Prostate gland (tissue), 2 donors: Measurements from ENCODE around the gene TBC1D3B. TPM values are rescaled to one million over a fixed set of nuclear protein-coding genes. Genes with fewer than 3 reads are reported as not detected.

Source experiments
- DNase-seq: peaks from one replicate; pipeline ENCODE4 v3.0.0-alpha.2; 2019; ENCODE audit warnings: low spot score
- H3K27ac ChIP-seq, 2 donors: fragments of 200-600 bp; sonication (generic); 2 replicates each; pipeline ENCODE4 v1.5.1; 2017 to 2019
- H3K27me3 ChIP-seq: fragments of 200-600 bp; sonication (generic); replicated peaks from 2 replicates; pipeline ENCODE4 v1.5.1; 2019; ENCODE audit not compliant: insufficient read depth
- H3K36me3 ChIP-seq, 2 donors: fragments of 200-600 bp; sonication (generic); 1 replicate in 1 of 2; 2 replicates in 1 of 2; pipeline versions ENCODE4 v1.5.1 to v1.8.1; 2017 to 2019
- H3K4me1 ChIP-seq: fragments of 200-600 bp; sonication (generic); replicated peaks from 2 replicates; pipeline ENCODE4 v1.5.1; 2019
- H3K4me3 ChIP-seq, 2 donors: fragments of 200-600 bp; sonication (generic); 2 replicates each; pipeline ENCODE4 v1.5.1; 2017 to 2019
- H3K9me3 ChIP-seq: fragments of 200-600 bp; sonication (generic); 2 replicates; pipeline ENCODE4 v1.5.1; 2017
- CTCF ChIP-seq, 4 experiments: fragments of 200-600 bp in 2 of 4; fragments of 450-650 bp in 2 of 4; sonication (generic) in 2 of 4; IDR thresholded peaks; 1 replicate in 3 of 4; 2 replicates in 1 of 4; pipeline ENCODE4 v1.5.1; 2016 to 2019; ENCODE audit warnings: antibody characterized with exemption in 4 of 4, mild to moderate bottlenecking in 2 of 4, moderate library complexity in 2 of 4
- POLR2A ChIP-seq: fragments of 450-650 bp; IDR thresholded peaks from one replicate; pipeline ENCODE4 v1.6.1; 2016; ENCODE audit warnings: antibody characterized with exemption, mild to moderate bottlenecking
- POLR2AphosphoS5 ChIP-seq: sonication (generic); formaldehyde crosslinking; IDR thresholded peaks from one replicate; pipeline ENCODE4 v1.6.1; 2017; ENCODE audit warnings: antibody characterized with exemption
- WGBS: methylation state at CpG from one replicate; pipeline ENCODE4 v1.1.5; 2018; 5-methylcytosine and 5-hydroxymethylcytosine counted together
- intact Hi-C: fragments of 100-400 bp; cut with DNase I; formaldehyde crosslinking; loops from one replicate; pipeline ENCODE4 v1.14.2; 2022
- total RNA-seq, 2 donors: library from RNA; depleted of rRNA; stranded (reverse); fragments of >200 nt; gene quantifications; one replicate each; pipeline ENCODE4 v1.1.0, GENCODE V29; 2016

The TBC1D3B gene
- total RNA-seq, 2 donors from 2014 or later, result 0.96 to 3.9 TPM

- intact Hi-C loops, result loop anchor here (10.0 kb wide), 2 partner anchors 167 to 343 kb away; partner anchors contain the start of gene ZNHIT3
These were observed 34.2 kb downstream of the TBC1D3B start for GRCh38 chr17:36142235-36142634.

DNA sequence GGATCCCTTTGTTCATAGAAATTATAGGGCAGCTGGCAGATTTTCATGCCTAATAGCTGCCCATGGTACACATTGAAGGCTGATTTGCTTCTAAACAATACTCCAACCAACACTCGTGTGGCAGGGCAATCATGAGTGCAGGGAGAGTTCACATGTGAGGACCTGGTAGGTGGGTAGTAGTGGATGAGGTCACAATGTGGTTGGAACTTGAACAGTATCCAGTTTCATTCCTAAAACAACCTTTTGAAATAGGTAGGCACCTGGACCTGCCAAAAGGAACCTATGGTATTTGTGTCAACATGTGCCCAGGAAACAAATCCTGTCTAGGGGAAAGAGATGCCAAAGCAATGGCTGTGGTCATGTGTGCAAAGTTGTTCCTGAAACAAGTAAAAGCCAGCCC, 40.0 kb downstream of the TBC1D3B start:
- TF ChIP-seq CTCF (IDR thresholded peaks at IDR 0.05), result no peak
- TF ChIP-seq POLR2A, result no peak
- no peak for DNase-seq

More at GRCh38 chr17:36142235-36142634, 34.2 kb downstream of the TBC1D3B start:
- H3K27ac ChIP-seq, result no peak overlapping the region
- no peak overlapping the region for H3K4me3 ChIP-seq
- TF ChIP-seq POLR2A (no peak), CTCF (IDR thresholded peaks at IDR 0.05) (no peak), POLR2AphosphoS5 (no peak)
- no peaks in the 10 kb centered on the region for H3K27me3 ChIP-seq
- no peaks in the 10 kb centered on the region for H3K9me3 ChIP-seq
- no peaks in the 10 kb centered on the region for H3K36me3 ChIP-seq
- DNase-seq, result no peak
- no peaks in the 10 kb centered on the region for H3K4me1 ChIP-seq

GRCh38 chr17:36136036-36136435, 40.4 kb downstream of the TBC1D3B start:
- no peaks in the 10 kb centered on the region for H3K9me3 ChIP-seq
- WGBS, result 75% methylated on average over 1 of the region's 1 CpG
- DNase-seq, result no peak

More for the DNA sequence above, 40.0 kb downstream of the TBC1D3B start:
- Histone ChIP-seq H3K36me3 (no peaks in the 10 kb centered on the region), H3K4me3 (no peak overlapping the region), H3K4me1 (no peaks in the 10 kb centered on the region), H3K9me3 (no peaks in the 10 kb centered on the region), H3K27ac (no peak overlapping the region), H3K27me3 (no peaks in the 10 kb centered on the region)
- intact Hi-C loops, result loop anchor here (10.0 kb wide), 1 partner anchor 328 kb away; no protein-coding TSS in a partner anchor
- 63% methylated on average over 1 of the region's 1 CpG for WGBS

DNA sequence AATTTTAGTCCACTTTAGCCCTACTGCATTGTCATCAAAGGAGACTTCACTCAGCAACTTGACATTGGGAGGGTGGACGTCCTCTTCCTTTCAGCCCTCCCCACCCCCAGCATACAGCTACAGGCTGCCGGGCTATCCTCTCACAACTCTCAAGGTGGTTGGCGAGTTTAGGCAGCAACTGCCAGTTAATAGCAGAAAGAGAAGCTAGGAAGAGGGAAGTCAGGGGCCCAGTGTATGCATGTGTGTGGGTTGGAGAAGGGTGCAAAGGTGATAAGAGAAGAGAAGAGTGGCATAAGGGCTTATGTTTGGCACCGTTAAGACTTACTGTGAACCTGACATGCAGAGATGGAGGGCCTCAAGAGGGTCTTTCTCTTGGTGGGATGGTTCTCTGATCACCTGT, 41.0 kb downstream of the TBC1D3B start:
- TF ChIP-seq POLR2AphosphoS5 (no peak), CTCF (IDR thresholded peaks at IDR 0.05) (no peak), POLR2A (no peak)
- intact Hi-C loops, result loop anchor here (10.0 kb wide), 1 partner anchor 329 kb away; no protein-coding TSS in a partner anchor
- no peak for DNase-seq
- no peaks in the 10 kb centered on the region for H3K27me3 ChIP-seq
- H3K9me3 ChIP-seq, result no peaks in the 10 kb centered on the region
- WGBS, result 88% methylated on average over 4 of the region's 4 CpGs
- H3K36me3 ChIP-seq, result no peaks in the 10 kb centered on the region
- no peak overlapping the region for H3K4me3 ChIP-seq
- no peak overlapping the region for H3K27ac ChIP-seq
- H3K4me1 ChIP-seq, result no peaks in the 10 kb centered on the region

More at GRCh38 chr17:36136036-36136435, 40.4 kb downstream of the TBC1D3B start:
- intact Hi-C loops, result loop anchor here (10.0 kb wide), 1 partner anchor 329 kb away; no protein-coding TSS in a partner anchor
- Histone ChIP-seq H3K27me3 (no peaks in the 10 kb centered on the region), H3K36me3 (no peaks in the 10 kb centered on the region), H3K4me1 (no peaks in the 10 kb centered on the region), H3K27ac (no peak overlapping the region), H3K4me3 (no peak overlapping the region)
- no peak for TF ChIP-seq POLR2AphosphoS5
- no peak for TF ChIP-seq CTCF (IDR thresholded peaks at IDR 0.05)
- no peak for TF ChIP-seq POLR2A

DNA sequence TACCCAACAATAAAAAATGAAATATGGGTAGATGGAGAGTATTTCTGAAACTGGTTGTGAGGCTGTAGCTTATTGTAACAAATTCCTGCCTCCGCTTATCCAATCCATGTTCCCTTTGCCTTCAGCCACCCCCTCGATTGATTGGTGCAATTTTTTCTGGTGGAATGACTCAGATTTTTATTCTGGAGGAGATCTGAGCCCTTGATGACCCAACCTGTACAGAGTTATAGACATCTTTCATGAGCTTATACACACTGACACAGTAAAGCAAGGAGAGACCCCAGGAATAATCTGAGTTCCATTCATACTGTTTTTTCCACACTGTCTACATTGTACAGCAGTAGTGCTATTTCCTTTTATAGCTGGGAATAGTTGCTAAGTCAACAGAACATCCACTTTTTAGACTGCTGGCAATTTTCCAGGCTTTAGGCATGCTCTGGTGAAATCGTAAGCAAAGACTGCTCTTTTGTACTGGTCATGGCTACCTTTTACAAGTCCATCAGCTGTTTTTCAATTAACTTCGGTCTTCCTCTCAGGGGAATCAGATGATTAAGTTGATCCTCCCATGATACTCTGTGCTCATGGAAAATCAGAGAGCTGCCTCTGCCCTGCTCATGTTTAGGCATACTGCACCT, 42.7 kb downstream of the TBC1D3B start:
- intact Hi-C loops, result loop anchor here (10.0 kb wide), 1 partner anchor 331 kb away; no protein-coding TSS in a partner anchor
- no peak overlapping the region for H3K4me3 ChIP-seq
- DNase-seq, result no peak
- no peaks in the 10 kb centered on the region for H3K4me1 ChIP-seq
- TF ChIP-seq CTCF (IDR thresholded peaks at IDR 0.05) (no peak), POLR2AphosphoS5 (no peak), POLR2A (no peak)
- H3K9me3 ChIP-seq, result no peaks in the 10 kb centered on the region
- H3K27ac ChIP-seq, result no peak overlapping the region
- H3K27me3 ChIP-seq, result no peaks in the 10 kb centered on the region
- H3K36me3 ChIP-seq, result no peaks in the 10 kb centered on the region
- 48% methylated on average over 4 of the region's 4 CpGs for WGBS
